GM21526 (cell line): ENCODE measurements around the gene HNRNPA1.
"Not testable (repeated sequence)": the region's sequence is repeated elsewhere in the genome, so short reads cannot be mapped to it uniquely, and the experiment has no call there.

Experiments
- ATAC-seq: cut with Tn5 transposase; IDR thresholded peaks from one replicate; pipeline ENCODE4 v1.9.1; 2021; ENCODE audit warnings: moderate library complexity; ENCODE audit not compliant: unreplicated experiment, low FRiP score

HNRNPA1 gene

DNA sequence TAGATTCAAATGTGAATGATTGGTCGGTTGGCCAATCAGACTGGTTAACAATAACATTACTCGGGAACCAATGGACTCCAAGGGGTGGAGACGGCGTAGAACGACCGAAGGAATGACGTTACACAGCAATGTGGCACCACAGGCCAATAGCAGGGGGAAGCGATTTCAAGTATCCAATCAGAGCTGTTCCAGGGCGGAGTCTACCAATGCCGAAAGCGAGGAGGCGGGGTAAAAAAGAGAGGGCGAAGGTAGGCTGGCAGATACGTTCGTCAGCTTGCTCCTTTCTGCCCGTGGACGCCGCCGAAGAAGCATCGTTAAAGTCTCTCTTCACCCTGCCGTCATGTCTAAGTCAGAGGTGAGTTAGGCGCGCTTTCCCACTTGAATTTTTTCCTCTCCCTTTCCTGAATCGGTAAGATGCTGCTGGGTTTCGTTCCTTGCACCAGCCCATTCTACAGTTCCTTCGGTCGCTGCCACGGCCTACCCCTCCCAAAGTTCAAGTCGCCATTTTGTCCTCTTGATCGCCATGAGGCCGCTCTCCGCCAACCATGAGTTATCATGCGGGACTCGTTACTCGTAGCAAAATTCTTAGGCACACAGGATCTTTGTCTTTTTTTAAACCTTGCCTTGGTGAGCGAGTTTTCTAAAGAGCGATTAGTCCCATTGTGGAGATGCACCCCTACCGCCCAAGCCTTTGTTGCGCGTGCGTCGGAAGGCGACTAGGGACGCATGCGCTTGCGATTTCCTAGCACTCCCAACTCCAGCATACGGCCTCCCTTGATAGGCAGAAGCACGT, at the start of gene HNRNPA1:
Gene HNRNPA1 (plus strand): TSS at position 259 of the 793 bp plus-strand sequence. CDS start 82 bp downstream, at position 341.
- peak; percentile 88 for ATAC-seq

DNA sequence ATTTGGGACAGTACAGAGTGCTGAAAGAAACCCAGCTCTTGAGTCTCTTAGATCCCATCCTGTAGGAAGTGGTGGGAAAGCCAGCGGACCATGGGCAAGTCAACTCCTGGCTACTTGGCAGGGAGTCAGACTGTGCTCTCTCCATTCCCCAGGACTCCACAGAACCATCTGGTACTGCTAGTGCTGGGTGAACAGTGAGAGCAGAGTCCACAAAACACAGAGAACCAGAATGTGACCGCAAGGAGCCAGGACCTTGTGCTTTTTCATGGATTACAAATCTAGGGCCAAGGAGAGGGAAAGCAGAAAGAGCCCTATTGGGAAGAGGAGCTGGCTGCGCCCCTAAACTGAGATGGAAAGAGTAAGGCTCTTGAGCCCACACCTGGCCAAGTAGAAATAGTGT, 49.3 kb upstream of the HNRNPA1 start:
- ATAC-seq = not testable (repeated sequence)

DNA sequence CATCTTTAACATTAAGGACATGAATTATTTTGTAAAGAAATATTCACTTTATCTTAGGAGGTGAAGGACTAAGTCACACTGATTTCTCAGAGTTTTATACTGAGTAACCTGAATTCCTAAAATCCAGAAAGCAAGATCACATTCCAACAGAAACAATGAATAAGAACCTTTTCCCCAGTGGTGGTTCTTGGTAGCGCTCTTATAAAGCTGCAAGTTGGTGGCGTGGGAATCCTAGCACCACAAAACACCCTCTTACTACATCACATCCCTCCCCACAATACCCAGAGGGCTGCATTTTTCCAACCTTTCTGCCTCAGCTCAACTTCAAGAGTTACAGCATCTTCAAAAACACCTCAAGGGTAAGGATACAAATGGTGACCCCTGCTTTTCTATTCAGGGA, 47.7 kb upstream of the HNRNPA1 start:
- no peak for ATAC-seq

DNA sequence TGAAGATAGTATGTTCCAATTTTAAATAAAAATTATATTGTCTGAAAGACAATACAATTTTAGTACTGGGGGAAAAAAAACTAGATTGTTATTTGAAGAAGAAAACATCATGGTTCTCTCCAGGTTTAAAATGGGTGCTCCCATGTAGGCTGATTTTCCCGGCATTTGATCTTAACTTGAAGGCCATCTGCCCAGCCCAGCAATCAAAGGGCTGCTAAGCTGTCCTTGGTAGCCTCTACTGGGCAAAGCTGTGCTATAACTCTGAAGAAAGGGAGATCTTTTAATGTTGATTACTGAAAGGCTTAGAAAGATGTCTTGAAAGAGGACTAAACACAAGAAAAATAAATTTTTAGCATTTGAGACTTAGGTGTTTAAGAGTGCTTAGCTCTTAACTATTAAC, 42.0 kb upstream of the HNRNPA1 start:
- no peak for ATAC-seq

DNA sequence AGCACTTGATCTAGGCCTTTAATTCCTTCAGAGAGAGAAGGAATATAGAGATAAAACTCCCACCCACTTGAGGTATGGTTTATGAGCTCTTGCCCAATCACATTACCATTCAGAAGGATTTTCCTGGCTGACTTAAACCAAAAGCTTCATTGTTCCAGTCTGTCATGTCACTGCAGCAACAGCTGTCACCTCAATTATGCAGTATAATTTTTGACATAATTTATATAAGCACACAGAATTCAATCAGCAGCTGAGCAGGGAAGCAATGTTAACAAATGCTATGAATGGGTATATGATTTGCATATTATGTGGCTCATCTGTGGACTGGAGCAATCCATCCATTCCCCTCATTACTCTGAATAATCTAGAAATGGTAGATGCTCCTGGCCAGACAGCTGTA, 40.9 kb upstream of the HNRNPA1 start:
- ATAC-seq = no peak

DNA sequence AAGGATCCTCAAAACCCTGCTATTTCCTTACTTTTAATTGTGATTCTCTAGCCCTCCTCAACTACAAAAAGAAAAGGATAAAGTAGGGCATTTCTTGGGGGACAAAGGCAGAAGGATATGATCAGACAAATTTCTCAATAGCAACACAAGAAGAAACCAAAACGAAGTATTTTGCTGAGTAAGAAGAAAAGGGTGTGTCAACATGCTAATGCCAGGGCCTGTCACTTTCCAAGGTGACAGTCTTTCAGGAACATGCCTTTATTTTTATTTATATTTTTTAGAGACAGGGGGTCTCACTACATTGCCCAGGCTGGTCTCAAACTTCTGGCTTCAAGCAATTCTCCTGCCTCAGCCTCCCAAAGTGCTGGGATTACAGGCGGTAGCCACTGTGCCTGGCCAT, 40.4 kb upstream of the HNRNPA1 start:
- no peak for ATAC-seq

DNA sequence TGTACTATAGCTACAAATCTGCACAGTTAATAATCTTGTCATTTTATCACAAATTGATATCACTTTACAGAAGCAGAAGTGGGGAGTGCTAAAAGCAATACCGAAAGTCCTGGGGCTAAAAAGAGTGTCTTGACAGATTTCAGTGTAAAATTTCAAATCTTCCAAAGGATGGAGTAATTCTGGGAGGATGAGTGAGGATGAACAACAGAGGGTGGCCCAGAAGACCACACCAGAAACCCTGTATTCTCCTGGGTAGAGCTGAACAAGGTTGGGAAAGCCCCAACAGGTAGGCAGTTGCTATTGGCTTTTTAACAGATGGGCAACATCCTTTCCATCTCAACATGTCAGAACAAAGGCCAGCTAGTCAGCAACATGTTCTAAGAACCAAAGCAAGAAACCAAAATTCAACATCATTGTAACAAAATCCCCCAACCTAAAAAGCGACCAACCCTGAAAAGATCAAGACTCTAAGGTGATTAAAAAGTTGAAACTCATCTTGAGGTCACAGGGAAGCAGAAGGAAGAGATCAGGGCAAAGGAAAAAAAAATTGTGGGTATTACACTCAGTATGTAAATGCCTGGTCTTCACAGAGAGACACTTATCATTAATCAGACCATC, 39.4 kb upstream of the HNRNPA1 start:
- no peak for ATAC-seq

DNA sequence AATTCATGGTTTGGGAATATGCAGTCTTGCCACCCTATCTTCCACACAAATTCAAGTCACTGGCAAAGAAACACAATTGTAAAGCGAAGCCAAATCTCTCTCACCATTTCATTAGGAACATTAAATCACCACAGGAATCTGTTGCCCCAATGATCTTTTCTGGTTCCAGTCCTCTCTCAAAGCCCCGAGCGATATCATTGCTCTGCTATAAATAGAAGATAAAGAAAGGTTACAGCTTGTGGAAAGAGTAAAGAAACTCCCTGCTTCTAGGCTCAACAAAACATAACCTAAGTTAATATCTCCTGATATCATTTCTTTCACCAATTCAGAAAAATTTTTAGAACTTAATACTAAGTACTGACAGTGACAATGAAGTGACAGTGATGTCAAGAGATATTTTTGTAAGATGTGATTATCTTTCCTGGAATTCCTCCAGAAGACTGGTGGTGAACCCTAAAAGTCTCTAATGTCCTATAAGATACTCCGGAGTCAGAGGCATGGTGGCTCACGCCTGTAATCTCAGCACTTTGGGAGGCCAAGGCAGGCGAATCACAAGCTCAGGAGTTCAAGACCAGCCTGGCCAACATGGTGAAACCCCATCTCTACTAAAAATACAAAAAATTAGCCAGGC, 34.4 kb upstream of the HNRNPA1 start:
- no peak for ATAC-seq

DNA sequence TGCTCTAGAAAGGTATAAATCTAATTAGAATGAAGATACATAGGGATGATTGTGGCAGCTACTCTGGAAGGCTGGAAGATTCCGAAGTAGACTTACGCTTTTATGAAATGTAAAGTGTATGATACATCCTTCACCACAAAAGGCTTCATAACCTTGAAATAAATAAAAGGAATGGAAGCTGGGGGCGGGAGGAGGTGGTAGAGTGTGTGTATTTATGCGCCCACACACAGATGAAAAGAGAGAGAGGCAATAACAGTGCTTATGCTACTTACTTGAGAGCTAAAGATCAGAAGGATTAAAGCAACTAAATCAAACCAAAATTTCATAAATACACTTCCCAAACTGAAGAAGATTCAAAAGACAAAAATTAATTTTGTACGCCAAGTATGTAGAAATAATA, 31.0 kb upstream of the HNRNPA1 start:
- ATAC-seq = no peak

DNA sequence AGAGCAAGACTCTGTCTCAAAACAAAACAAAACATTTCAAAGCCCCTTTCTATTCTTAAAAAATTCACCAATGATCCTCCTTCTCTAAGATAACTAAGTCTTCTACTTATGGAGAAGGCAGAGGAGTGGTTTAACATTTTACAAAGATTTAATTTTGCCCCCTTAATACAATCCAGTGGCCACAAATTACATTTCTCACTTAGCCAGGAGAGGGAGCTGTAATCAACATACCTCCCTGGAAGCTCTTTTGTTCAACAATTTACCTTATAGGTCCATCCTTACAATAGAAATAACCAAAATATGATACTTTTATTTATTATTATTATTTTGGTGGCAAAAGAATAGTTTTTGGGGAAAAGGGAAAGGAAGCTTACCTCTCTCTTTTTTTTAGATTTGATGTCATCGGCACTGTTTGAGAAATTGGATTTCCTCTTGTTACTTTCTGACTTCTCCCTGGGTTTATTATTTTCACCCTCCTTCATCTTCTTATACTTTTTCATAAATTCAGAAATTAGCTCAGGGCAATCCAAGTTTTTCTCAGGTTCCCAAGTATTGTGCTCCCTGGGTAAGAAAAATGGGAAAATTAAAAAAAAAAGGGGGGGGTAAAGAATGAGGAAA, 28.8 kb upstream of the HNRNPA1 start:
- ATAC-seq = no peak

DNA sequence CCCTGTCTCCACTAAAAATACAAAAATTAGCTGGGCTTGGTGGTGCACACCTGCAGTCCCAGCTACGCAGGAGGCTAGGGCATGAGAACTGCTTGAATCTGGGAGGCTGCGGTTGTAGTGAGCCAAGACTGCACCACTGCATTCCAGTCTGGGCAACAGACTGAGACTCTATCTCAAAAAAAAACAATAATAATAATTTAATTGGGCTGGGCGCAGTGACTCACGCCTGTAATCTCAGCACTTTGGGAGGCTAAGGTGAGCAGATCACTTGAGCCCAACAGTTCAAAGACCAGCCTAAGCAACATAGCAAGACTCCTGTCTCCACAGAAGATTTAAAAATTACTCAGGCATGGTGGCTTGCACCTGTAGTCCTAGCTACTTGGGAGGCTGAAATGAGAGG, 27.3 kb upstream of the HNRNPA1 start:
- no peak for ATAC-seq

DNA sequence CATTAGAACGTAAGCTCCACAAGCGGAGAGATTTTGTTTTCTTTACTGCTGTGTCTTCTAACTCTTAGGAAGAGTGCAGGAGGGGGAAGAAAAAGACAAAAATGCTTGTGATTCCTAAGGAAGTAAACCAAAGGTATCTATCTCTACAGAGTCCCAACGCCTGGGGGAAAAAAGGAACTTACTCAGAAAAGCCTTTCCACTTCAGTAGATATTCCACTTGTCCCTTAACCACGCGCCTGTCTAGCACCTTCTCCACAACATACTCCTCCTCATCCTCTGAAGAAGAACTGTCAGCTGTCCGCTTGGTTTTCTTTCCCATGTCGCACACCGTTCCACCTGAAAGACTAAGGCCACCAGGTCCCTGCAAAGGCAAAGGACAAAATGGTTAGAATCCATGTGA, 23.2 kb upstream of the HNRNPA1 start:
- no peak for ATAC-seq

DNA sequence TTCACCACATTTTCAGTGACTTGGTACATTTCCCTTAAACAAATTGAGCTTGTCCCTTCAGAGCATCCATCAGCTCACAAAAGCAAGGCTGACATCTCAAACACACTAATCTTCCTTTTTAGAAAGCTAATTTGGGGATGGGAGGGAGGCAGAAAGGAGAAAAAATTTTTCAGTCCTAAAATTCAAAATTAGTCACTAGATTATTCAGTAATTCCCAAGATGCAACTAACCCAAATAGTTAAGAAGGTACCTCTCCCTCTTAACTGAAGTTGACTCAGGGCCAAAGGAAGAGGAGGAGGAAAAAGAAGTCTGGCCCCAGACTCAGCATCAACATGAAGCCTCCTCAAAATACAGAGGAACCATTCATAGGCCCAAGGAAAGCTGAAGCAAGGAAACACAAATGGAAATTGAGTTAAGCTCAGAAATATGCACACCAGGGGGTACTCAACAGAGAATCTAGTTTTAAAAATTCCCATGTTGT, 22.3 kb upstream of the HNRNPA1 start:
- no peak for ATAC-seq

DNA sequence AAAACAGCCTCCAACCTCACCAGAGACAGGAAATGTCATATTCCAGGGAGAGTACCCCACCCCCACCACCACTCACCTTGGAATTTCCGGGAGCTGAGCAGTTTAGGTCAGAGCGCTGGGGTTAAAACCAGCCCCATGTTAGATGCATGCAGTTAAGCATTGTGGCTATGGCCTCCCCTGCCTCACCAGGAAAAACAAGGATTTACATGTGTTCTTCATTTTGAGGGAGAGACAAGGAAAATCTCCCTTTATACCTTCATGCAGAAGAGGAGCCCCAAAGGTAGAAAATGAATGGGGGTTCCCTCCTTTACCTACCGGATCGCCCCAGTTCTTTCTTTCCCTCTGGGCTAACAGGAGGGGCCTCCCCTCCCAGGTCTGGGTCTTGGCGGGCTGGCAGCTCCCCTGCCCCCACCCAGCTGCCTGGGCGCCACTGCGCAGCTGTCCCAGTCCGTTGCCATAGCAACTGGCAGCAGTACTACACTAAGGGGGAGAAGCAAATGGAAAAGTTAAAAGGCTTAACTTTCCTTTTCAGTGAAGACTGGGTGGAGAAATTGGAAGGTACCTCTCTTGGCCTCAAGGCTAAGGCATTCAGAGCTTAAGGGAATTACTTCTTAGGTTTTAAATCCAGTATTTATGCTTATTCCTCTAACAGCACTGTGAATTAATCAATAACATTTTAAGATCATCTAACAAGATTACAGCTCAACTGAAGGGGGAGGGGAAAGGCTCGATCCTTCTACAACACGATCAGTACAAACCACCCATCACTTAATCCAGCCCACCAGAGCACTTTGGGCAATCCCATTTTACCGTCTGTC, 21.1 kb upstream of the HNRNPA1 start:
- no peak for ATAC-seq

DNA sequence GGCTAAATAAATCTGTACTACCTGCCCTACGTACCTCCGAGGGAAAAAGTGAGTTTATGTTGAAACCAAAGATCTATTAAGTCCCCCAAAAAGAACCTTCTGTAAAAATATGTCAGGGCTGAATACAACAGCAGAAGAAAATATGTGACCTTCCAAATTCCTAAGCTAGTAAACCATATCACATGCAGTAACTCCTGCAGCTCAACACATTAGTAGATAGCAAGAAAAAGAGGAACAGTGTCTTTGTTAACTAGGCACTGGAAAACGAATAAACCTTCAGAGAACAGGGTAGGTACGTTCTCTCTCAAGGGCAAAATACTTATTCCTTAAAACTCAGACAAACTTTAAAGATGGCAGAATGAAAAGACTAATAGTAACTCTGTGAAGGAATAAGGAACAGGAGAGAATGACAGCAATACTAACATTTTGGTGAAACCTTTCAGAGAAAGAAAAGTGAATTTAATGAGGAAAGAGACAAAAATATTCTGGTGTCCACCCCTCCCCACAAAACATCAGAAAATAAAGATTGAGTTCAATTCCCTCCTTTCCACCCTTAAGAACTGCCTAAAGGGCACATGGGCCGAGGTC, 18.6 kb upstream of the HNRNPA1 start:
- no peak for ATAC-seq

DNA sequence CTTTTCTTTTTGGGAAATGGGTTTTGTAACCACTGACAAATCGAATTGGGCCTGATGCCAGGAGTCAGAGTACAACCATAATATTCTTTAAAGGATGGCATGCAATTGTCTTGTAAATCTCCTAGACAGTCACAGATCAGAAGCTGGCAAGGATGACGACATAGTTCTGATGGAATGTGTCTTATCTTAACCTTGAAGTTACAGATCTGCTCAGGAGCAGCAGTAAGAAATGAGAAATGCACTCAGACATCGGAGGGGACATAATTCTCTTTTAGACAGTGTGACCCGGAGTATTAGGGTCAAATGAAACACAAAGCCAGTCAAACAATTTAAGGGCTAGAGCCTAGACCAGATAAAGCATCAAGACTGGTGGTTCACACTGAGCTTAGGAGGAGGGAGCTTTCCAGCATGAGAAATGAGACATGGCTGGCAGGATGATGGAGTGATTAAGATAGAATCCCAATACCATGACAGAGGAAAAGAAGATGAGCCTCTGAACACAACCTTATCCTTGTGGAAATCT, 18.1 kb upstream of the HNRNPA1 start:
- ATAC-seq = no peak

DNA sequence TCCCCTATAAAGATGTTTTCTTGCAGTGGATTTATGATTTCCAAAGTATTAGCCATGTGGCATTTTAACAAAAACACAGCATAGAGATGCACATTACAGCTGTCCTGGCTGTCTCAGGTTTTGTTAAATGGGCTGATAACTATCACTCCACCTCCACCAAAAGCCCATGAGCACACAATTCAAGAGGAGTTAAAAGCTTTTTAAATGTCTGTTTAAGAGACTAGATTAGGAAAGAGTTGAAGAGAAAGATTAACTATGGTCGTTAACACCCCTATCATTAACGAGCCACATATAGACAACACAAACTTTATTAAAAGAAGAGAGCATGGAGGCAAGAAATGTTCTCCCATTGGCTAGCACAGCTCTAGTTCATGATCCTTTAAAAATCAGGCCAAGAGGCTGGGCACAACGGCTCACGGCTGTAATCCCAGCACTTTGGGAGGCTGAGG, 15.1 kb upstream of the HNRNPA1 start:
- ATAC-seq = no peak

DNA sequence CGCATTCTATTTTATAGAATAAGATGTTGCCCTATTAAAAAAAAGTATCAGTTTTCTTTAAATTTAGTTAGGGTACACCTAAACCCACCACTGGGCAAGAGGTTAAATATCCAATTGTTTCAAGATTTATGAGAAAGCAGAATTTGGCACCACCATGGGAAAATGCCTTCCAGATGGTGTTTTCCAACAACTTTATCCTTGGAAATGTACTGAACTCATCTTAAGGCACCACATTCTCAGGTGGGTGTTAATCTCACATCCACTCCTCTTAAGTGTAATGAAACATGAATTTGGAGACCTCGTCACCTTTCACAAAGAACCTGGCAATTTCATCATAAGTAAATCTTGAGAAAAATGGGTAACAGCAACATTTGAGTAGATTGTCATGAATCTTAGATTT, 13.7 kb upstream of the HNRNPA1 start:
- ATAC-seq = no peak

DNA sequence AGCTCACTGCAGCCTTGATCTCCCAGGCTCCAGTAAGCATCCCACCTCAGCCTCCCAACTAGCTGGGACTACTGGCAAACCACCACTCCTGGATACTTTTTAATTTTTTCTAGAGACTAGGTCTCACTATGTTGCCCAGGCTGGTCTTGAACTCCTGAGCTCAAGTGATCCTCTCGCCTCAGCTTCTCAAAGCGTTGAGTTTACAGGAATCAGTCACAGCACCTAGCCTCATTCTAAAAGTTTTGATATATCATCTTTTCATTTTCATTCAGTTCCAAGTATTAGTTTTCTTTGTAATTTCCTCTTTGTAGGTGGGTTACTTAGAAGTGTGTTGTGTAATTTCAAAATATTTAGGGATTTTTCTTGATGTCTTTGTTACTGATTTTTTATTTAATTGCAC, 10.2 kb upstream of the HNRNPA1 start:
- no peak for ATAC-seq

DNA sequence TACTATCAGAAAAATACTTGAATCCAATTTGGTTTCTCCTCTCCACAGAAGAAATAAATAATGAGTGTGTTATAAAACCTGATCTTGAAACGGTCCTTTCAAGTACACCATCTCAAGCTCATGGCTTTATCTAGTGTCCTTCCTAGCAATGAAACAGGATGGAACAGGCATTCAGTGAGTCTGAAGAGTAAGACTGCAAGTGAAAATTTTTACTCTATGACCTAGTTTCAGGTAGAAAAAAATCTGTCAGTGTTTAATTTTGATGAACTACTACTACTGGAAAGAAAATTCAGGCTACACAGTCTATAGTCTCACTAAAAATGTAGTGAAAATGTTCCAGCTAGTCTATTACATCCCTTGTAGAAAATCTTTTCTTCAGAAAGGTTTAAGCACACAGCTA, 8.3 kb upstream of the HNRNPA1 start:
- ATAC-seq = no peak
